Fibroblast of lung (primary cell): ENCODE results near the gene ANKRD24. TPM values are rescaled to one million over a fixed set of nuclear protein-coding genes. Genes with fewer than 3 reads are reported as not detected.

Experiments
- DNase-seq, 2 donors: peaks; one replicate each; pipeline versions ENCODE4 v3.0.0 to v3.0.0-alpha.2; 2010; ENCODE audit warnings: low read depth in 2 of 2
- H2AFZ ChIP-seq: 2 replicates; pipeline ENCODE4 v1.5.1; 2012; ENCODE audit warnings: low read length, control low read depth, inconsistent platforms
- H3K27ac ChIP-seq: 2 replicates; pipeline ENCODE4 v1.5.1; 2011; ENCODE audit warnings: low read length, control low read depth; ENCODE audit not compliant: insufficient read depth
- H3K27me3 ChIP-seq: 2 replicates; pipeline ENCODE4 v1.5.1; 2011; ENCODE audit warnings: mild to moderate bottlenecking, low read length; ENCODE audit not compliant: control insufficient read depth, insufficient read depth
- H3K36me3 ChIP-seq: 2 replicates; pipeline ENCODE4 v1.5.1; 2011; ENCODE audit warnings: low read length; ENCODE audit not compliant: control insufficient read depth, insufficient read depth
- H3K4me1 ChIP-seq: 2 replicates; pipeline ENCODE4 v1.5.1; 2011; ENCODE audit warnings: low read length; ENCODE audit not compliant: control insufficient read depth, insufficient read depth; ENCODE audit errors: extremely low read depth
- H3K4me2 ChIP-seq: 2 replicates; pipeline ENCODE4 v1.5.1; 2011; ENCODE audit warnings: low read length, control low read depth; ENCODE audit not compliant: insufficient read depth; ENCODE audit errors: extremely low read depth
- H3K4me3 ChIP-seq, 4 experiments: fragments of 200-600 bp in 1 of 4; sonication (generic) in 1 of 4; replicated peaks in 1 of 4; 2 replicates each; pipeline ENCODE4 v1.5.1; 2011 to 2016; ENCODE audit warnings: low read length in 4 of 4, low read depth in 3 of 4, mild to moderate bottlenecking in 3 of 4, control low read depth in 2 of 4, inconsistent platforms in 1 of 4, mixed read lengths in 1 of 4; ENCODE audit not compliant: insufficient read depth in 1 of 4; ENCODE audit errors: control extremely low read depth in 1 of 4
- H3K79me2 ChIP-seq: 2 replicates; pipeline ENCODE4 v1.5.1; 2012; ENCODE audit warnings: mild to moderate bottlenecking, low read length, inconsistent platforms; ENCODE audit not compliant: control insufficient read depth, insufficient read depth
- H3K9ac ChIP-seq: 2 replicates; pipeline ENCODE4 v1.5.1; 2011; ENCODE audit warnings: mild to moderate bottlenecking, low read length, control low read depth; ENCODE audit not compliant: insufficient read depth
- H3K9me3 ChIP-seq: 2 replicates; pipeline ENCODE4 v1.5.1; 2012; ENCODE audit warnings: low read depth, low read length; ENCODE audit not compliant: control insufficient read depth, insufficient read depth
- H4K20me1 ChIP-seq: 2 replicates; pipeline ENCODE4 v1.5.1; 2011; ENCODE audit warnings: low read length; ENCODE audit not compliant: control insufficient read depth, insufficient read depth; ENCODE audit errors: extremely low read depth
- CTCF ChIP-seq, 2 donors: IDR thresholded peaks in 1 of 2; conservative IDR thresholded peaks in 1 of 2; 1 replicate in 1 of 2; 2 replicates in 1 of 2; pipeline ENCODE4 v1.5.1; 2011 to 2012; ENCODE audit warnings: low read length in 2 of 2, control low read depth in 1 of 2, inconsistent platforms in 1 of 2, low read depth in 1 of 2, mild to moderate bottlenecking in 1 of 2
- EZH2 ChIP-seq: IDR thresholded peaks from 2 replicates; pipeline ENCODE4 v1.5.1; 2012; ENCODE audit warnings: low read length, control low read depth, mild to moderate bottlenecking; ENCODE audit errors: missing control alignments
- polyA plus RNA-seq, 2 donors: library from polyadenylated mRNA; depleted of rRNA in 1 of 2; stranded (reverse) in 1 of 2; unstranded in 1 of 2; fragments of >200 nt; gene quantifications; 2 replicates each; pipeline ENCODE4 v1.2.1, GENCODE V29; 2011 to 2012; ENCODE audit warnings: missing spikeins in 1 of 2
- total RNA-seq: library from RNA; depleted of rRNA; stranded (reverse); fragments of >200 nt; gene quantifications from 2 replicates; pipeline ENCODE4 v1.2.1, GENCODE V29; 2014

The ANKRD24 gene
- total and polyA plus RNA-seq, 2 donors (not counting 1 experiment from before 2014, with no cell fraction given): 0.14 to 2.3 TPM

GRCh38 chr19:4136680-4137088, 45.8 kb upstream of the ANKRD24 start:
- no peak overlapping the region for H2AFZ ChIP-seq
- H3K4me1 ChIP-seq: peaks cover 2% of the 10 kb centered on the region
- H4K20me1 ChIP-seq: no peaks in the 10 kb centered on the region
- no peak overlapping the region for H3K27ac ChIP-seq
- no peak overlapping the region for H3K9ac ChIP-seq
- H3K36me3 ChIP-seq: no peaks in the 10 kb centered on the region
- H3K4me2 ChIP-seq: no peak overlapping the region
- H3K9me3 ChIP-seq: no peaks in the 10 kb centered on the region
- TF ChIP-seq CTCF (conservative IDR thresholded peaks at IDR 0.05 in 1 of 2, IDR thresholded peaks at IDR 0.05 in 1 of 2; ENCODE audit: low read depth in 1 of 2, low read length in 2 of 2): no peak
- no peak for TF ChIP-seq EZH2
- no peaks in the 10 kb centered on the region for H3K27me3 ChIP-seq
- no peak for DNase-seq
- H3K4me3 ChIP-seq: no peak overlapping the region
- no peaks in the 10 kb centered on the region for H3K79me2 ChIP-seq

- DNase-seq: no peak
- Histone ChIP-seq H3K27me3 (no peaks in the 10 kb centered on the region), H3K4me3 (no peak overlapping the region), H2AFZ (no peak overlapping the region), H3K9me3 (no peaks in the 10 kb centered on the region), H3K4me2 (no peak overlapping the region), H3K79me2 (no peaks in the 10 kb centered on the region), H3K36me3 (no peaks in the 10 kb centered on the region), H3K9ac (no peak overlapping the region), H3K4me1 (peaks cover 2% of the 10 kb centered on the region), H3K27ac (no peak overlapping the region), H4K20me1 (no peaks in the 10 kb centered on the region)
- TF ChIP-seq CTCF (conservative IDR thresholded peaks at IDR 0.05 in 1 of 2, IDR thresholded peaks at IDR 0.05 in 1 of 2; ENCODE audit: low read depth in 1 of 2, low read length in 2 of 2): no peak
- no peak for TF ChIP-seq EZH2
Observed at GRCh38 chr19:4138445-4138844, 44.0 kb upstream of the ANKRD24 start.

GRCh38 chr19:4139614-4140236, 42.8 kb upstream of the ANKRD24 start:
- H3K4me1 ChIP-seq: no peaks in the 10 kb centered on the region
- no peak overlapping the region for H3K4me3 ChIP-seq
- H3K9me3 ChIP-seq: no peaks in the 10 kb centered on the region
- DNase-seq: peak; percentile 13 to 52
- no peaks in the 10 kb centered on the region for H3K36me3 ChIP-seq
- no peaks in the 10 kb centered on the region for H3K79me2 ChIP-seq
- no peak overlapping the region for H3K4me2 ChIP-seq
- H3K27ac ChIP-seq: no peak overlapping the region
- H2AFZ ChIP-seq: no peak overlapping the region
- H3K27me3 ChIP-seq: no peaks in the 10 kb centered on the region
- peak; percentile 65 to 89 for TF ChIP-seq CTCF (conservative IDR thresholded peaks at IDR 0.05 in 1 of 2, IDR thresholded peaks at IDR 0.05 in 1 of 2; ENCODE audit: low read depth in 1 of 2, low read length in 2 of 2)
- no peak for TF ChIP-seq EZH2
- H4K20me1 ChIP-seq: no peaks in the 10 kb centered on the region
- no peak overlapping the region for H3K9ac ChIP-seq
